Mucosa of stomach (tissue), 1 donor: Measurements from ENCODE around the gene LRMDA.

Experiments used
- H3K27me3 ChIP-seq: one replicate; pipeline ENCODE4 v1.7.0; 2013; ENCODE audit warnings: mild to moderate bottlenecking, low read length; ENCODE audit not compliant: control insufficient read depth, insufficient read depth
- H3K36me3 ChIP-seq: one replicate; pipeline ENCODE4 v1.7.0; 2013; ENCODE audit warnings: low read length; ENCODE audit not compliant: control insufficient read depth, insufficient read depth
- H3K4me1 ChIP-seq: one replicate; pipeline ENCODE4 v1.7.0; 2013; ENCODE audit warnings: mild to moderate bottlenecking, low read length; ENCODE audit not compliant: control insufficient read depth, insufficient read depth
- H3K4me3 ChIP-seq: one replicate; pipeline ENCODE4 v1.7.0; 2013; ENCODE audit warnings: low read length
- H3K9ac ChIP-seq: one replicate; pipeline ENCODE4 v1.7.0; 2013; ENCODE audit warnings: mild to moderate bottlenecking, low read length, moderate library complexity
- H3K9me3 ChIP-seq: one replicate; pipeline ENCODE4 v1.7.0; 2013; ENCODE audit warnings: mild to moderate bottlenecking, low read length, moderate library complexity; ENCODE audit not compliant: control insufficient read depth
- donor health status: Pancreatic carcinoma.

Gene LRMDA

GRCh38 chr10:76168437-76168836 lies 737.0 kb downstream of the LRMDA start:
- Histone ChIP-seq H3K27me3 (no peaks in the 10 kb centered on the region), H3K4me3 (no peak overlapping the region), H3K9me3 (no peaks in the 10 kb centered on the region), H3K9ac (no peak overlapping the region), H3K36me3 (no peaks in the 10 kb centered on the region), H3K4me1 (no peaks in the 10 kb centered on the region)

- H3K4me1 ChIP-seq = no peaks in the 10 kb centered on the region
- H3K9ac ChIP-seq = no peak overlapping the region
- H3K27me3 ChIP-seq = no peaks in the 10 kb centered on the region
- H3K36me3 ChIP-seq = no peaks in the 10 kb centered on the region
- no peaks in the 10 kb centered on the region for H3K9me3 ChIP-seq
- H3K4me3 ChIP-seq = no peak overlapping the region
Measured at GRCh38 chr10:76169246-76169645, 737.8 kb downstream of the LRMDA start.

- H3K36me3 ChIP-seq = no peaks in the 10 kb centered on the region
- H3K9ac ChIP-seq = no peak overlapping the region
- H3K9me3 ChIP-seq = no peaks in the 10 kb centered on the region
- H3K27me3 ChIP-seq = no peaks in the 10 kb centered on the region
- no peaks in the 10 kb centered on the region for H3K4me1 ChIP-seq
- no peak overlapping the region for H3K4me3 ChIP-seq
Measured at GRCh38 chr10:76172020-76172419, 740.6 kb downstream of the LRMDA start.

- Histone ChIP-seq H3K27me3 (no peaks in the 10 kb centered on the region), H3K4me3 (no peak overlapping the region), H3K36me3 (no peaks in the 10 kb centered on the region), H3K9me3 (no peaks in the 10 kb centered on the region), H3K9ac (no peak overlapping the region), H3K4me1 (no peaks in the 10 kb centered on the region)
Measured at GRCh38 chr10:76175533-76176165, 744.2 kb downstream of the LRMDA start.

- Histone ChIP-seq H3K4me3 (no peak overlapping the region), H3K9me3 (no peaks in the 10 kb centered on the region), H3K36me3 (no peaks in the 10 kb centered on the region), H3K4me1 (no peaks in the 10 kb centered on the region), H3K9ac (no peak overlapping the region), H3K27me3 (no peaks in the 10 kb centered on the region)
Measured at GRCh38 chr10:76176166-76176550, 744.7 kb downstream of the LRMDA start.

GRCh38 chr10:76177936-76178335 lies 746.5 kb downstream of the LRMDA start:
- no peak overlapping the region for H3K9ac ChIP-seq
- no peaks in the 10 kb centered on the region for H3K4me1 ChIP-seq
- H3K4me3 ChIP-seq = no peak overlapping the region
- H3K27me3 ChIP-seq = no peaks in the 10 kb centered on the region
- H3K9me3 ChIP-seq = no peaks in the 10 kb centered on the region
- H3K36me3 ChIP-seq = no peaks in the 10 kb centered on the region

- Histone ChIP-seq H3K36me3 (no peaks in the 10 kb centered on the region), H3K27me3 (no peaks in the 10 kb centered on the region), H3K4me3 (no peak overlapping the region), H3K9ac (no peak overlapping the region), H3K4me1 (no peaks in the 10 kb centered on the region), H3K9me3 (no peaks in the 10 kb centered on the region)
Measured at GRCh38 chr10:76178532-76179292, 747.3 kb downstream of the LRMDA start.

GRCh38 chr10:76179806-76180205 lies 748.4 kb downstream of the LRMDA start:
- H3K9me3 ChIP-seq = no peaks in the 10 kb centered on the region
- H3K27me3 ChIP-seq = no peaks in the 10 kb centered on the region
- H3K9ac ChIP-seq = no peak overlapping the region
- H3K4me3 ChIP-seq = no peak overlapping the region
- no peaks in the 10 kb centered on the region for H3K4me1 ChIP-seq
- no peaks in the 10 kb centered on the region for H3K36me3 ChIP-seq

GRCh38 chr10:76184647-76185046 lies 753.2 kb downstream of the LRMDA start:
- no peaks in the 10 kb centered on the region for H3K4me1 ChIP-seq

GRCh38 chr10:76185471-76186301 lies 754.3 kb downstream of the LRMDA start:
- Histone ChIP-seq H3K36me3 (no peaks in the 10 kb centered on the region), H3K4me1 (no peaks in the 10 kb centered on the region), H3K4me3 (no peak overlapping the region), H3K9ac (no peak overlapping the region), H3K27me3 (no peaks in the 10 kb centered on the region), H3K9me3 (no peaks in the 10 kb centered on the region)

More at GRCh38 chr10:76184647-76185046, 753.2 kb downstream of the LRMDA start:
- no peak overlapping the region for H3K9ac ChIP-seq
- H3K27me3 ChIP-seq = no peaks in the 10 kb centered on the region
- no peak overlapping the region for H3K4me3 ChIP-seq
- no peaks in the 10 kb centered on the region for H3K36me3 ChIP-seq
- H3K9me3 ChIP-seq = no peaks in the 10 kb centered on the region

- H3K9me3 ChIP-seq = no peaks in the 10 kb centered on the region
- H3K4me3 ChIP-seq = no peak overlapping the region
- H3K27me3 ChIP-seq = no peaks in the 10 kb centered on the region
- no peaks in the 10 kb centered on the region for H3K4me1 ChIP-seq
- H3K36me3 ChIP-seq = no peaks in the 10 kb centered on the region
- H3K9ac ChIP-seq = no peak overlapping the region
Measured at GRCh38 chr10:76188216-76188615, 756.8 kb downstream of the LRMDA start.
